HG02884 (cell line): Measurements from ENCODE around the gene C17orf67.
A peak's percentile ranks its signal among the peaks of the same experiment; 100 is the strongest.

ENCODE experiments used
- ATAC-seq: cut with Tn5 transposase; IDR thresholded peaks from one replicate; pipeline ENCODE4 v1.9.1; 2021; ENCODE audit warnings: mild to moderate bottlenecking, moderate library complexity; ENCODE audit not compliant: unreplicated experiment

Gene C17orf67

DNA sequence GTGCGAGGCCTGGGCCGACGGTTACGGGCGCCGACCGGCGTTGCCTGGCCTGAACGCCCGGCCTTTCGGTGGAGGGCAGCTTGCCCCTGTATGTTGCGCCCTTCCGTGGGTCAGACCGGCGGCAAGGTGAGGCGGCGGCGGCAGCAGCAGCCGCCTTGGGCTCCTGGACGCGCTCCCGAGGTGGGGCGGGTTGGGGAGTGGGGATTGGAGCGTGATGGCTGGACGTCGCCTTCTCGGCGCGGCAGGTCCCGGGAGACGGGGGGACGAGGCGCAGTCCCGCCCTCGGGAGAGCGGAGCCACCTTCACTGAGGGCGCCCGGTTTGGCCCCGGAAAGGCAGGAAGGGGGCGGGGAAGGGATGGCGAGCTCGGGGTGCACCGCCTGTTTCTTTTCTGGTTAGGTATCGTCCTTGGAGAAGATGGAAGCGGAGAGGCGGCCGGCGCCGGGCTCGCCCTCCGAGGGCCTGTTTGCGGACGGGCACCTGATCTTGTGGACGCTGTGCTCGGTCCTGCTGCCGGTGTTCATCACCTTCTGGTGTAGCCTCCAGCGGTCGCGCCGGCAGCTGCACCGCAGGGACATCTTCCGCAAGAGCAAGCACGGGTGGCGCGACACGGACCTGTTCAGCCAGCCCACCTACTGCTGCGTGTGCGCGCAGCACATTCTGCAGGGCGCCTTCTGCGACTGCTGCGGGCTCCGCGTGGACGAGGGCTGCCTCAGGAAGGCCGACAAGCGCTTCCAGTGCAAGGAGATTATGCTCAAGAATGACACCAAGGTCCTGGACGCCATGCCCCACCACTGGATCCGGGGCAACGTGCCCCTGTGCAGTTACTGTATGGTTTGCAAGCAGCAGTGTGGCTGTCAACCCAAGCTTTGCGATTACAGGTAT is 902 bp upstream of the C17orf67 start:
- ATAC-seq = peak; percentile 26

DNA sequence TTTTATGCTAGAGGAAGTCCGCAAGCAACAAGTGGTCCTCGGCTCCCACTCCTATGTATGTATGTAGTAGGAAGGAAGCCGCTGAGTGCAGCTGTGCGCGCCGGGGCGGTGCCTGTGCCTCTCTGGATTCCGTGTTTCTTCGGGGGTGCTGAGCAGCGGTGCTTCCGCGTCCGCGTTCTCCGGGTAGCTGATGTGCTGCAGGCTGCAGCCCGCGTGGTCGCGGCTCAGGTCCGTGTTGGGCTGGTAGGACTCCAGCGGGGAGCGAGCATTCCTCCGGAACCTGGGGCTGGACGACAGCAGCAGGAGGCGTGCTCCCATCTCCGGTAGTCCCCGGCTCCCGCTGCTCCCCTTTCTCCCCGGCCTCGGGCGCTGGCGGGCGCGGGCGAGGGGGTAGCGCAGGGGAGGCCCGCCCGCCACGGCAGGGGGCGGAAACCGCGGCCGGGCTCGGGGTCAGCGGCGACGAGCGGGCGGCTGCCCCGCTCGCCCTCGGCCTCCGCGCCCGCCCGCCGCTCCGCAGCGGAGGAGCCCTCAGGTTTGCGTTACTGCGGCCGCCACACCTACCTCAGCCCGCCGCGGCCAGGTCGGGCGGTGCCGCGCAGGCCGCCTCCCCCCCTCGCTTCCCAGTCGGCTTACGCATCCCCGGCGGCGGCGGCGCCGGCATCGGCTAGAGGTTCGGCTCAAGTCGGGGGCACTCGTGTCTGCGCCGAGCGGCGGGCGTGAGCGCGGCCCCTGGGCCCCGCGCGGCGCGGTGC is 487 bp downstream of the C17orf67 start:
- peak; percentile 40 for ATAC-seq

DNA sequence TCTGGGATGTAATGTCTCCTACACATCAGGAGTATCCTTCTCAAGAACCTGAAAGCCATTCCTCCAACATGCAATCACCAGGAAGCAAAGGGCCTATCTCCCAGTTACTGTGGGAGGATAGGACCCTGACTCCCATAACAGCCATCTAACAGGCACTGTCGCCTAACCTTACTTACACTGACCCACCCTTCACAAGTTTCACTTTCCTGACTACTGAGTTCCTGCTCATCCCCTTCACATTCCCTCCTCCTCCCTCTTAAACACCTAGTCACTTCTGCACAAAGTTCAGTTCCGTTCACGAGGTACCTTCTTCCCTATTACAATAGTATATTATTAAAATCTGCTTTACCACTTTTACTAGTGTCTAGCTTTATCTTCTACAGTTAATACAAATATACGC is 1.3 kb downstream of the C17orf67 start:
- ATAC-seq = no peak

DNA sequence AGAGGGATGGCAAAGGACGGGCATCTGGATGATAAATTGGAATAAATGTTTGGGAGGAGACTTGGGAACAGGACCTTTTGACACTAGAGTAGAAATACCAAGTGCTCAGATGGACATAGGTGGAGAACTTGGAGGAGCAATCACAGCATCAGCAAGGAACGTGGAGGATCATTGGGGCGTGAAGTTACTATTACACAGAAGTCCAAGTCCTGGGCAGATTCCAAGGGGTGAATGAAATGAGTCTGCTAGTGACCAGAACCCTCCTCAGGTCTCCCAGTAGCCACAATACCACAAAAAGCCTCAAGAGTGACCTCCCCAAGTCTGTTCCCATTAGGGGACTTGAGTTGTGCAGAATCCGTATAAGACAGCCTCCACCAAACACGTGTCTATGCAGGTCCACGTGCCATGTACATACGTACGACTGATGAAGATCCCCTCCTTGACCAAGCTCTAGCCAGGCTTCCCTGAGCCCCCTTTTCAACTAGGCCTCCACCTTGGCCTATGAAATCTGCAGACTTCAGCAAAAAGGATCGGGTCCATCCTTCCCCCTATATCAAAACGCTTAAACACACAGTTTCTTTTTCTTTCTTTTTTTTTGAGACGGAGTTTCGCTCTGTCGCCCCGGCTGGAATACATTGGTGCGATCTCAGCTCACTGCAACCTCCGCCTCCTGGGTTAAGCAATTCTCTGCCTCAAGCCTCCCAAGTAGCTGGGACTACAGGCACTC is 2.2 kb downstream of the C17orf67 start:
- ATAC-seq = no peak

DNA sequence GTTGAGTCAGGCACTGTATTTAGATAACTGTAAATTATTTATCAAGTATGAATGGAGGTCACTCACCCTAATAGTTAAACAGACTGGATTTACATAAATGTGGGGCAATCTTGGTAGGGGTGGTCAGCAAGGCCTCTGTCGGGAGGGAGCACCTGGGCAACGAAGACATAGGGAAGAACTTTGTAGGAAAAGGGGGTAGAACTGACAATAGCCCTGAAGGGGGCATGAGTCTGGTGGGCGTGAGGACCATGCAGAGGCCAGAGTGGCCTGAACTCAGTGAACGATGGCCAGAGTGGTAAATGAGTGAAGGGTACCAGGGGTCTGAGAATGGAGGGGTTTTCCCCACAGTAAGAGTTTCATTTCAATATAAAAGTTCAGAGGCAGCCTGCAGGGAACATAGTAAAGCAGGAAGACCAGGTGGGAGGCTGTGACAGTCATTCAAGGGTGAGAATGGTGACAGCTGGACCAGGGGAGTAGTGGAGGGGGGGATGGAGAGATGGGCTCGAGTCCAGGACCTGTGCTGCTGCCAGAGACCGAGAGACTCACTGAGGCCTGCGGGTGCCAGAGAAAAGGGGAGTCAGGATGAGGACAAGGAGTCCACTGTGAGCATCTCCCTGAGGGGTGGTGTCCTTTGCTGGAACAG is 2.9 kb downstream of the C17orf67 start:
- no peak for ATAC-seq

DNA sequence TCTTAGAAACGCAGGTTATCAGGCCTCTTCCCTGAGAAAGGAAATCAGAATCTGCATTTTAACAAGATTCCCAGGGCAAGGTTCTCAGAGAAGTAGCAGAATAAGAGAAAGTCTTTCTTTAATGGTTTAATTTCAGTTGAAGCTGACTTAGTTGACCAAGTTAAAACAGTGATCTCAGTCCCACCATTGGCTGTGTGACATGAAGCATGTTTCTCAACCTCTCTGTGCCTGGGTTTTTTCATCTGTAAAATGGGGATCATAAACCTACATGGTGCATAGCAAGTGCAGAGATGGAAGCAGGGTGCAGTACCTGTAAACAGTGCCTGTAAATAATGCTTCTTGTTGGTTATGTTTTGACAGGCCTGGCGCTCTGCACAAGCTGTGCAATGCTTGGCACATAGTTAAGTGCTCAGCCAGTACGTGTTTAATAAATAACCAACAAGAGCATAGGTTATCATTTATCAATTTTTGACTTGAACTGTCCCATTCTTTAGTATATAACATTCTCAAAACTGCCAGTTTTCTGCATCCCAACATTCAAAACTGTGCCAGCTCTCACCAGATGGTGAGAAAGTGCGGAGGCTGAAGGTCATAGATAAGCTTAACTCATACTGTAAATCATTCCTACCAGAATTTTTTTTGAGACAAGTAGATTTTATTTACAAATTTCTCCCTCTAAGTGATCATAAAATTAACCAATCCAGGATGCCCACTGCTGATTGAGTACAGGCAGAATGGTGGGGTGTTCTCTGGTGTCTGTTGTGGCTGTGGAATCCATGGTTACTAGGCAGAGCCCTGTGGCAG is 6.9 kb downstream of the C17orf67 start:
- ATAC-seq = no peak

DNA sequence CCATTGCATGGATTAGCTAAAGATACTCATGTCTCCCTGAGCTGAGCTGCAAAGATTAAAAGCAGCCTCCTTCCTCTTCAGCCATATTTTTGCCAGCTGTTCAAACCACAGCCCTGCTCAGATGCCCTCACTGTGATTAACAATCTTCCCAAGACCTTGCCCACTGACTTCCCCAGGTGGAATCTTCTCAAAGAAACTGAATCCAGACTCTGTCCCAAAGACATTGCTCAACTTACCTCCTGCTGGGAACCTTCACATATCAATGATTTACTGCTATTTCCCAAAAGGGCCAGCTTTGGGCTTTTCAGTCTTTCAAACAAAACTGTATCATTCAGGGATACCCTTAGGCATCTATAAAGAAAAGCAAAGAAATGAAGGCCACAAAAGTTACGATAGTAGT is 9.2 kb downstream of the C17orf67 start:
- no peak for ATAC-seq

DNA sequence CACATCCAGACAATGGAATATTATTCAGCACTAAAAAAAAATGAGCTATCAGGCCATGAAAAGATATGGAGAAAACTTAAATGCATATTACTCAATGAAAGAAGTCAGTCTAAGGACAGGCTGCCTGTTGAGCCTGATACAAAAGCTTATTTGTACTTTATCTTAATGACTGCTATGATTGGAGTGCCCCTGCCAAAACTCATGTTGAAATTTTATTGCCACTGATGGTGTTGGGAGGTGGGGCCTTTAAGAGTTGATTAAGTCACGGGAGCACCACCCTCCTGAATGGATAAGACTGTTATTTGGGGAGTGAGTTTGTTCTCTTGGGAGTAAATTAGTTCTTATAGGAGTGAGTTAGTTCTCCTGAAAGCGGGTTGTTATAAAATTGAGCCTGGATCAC is 9.9 kb downstream of the C17orf67 start:
- no peak for ATAC-seq

DNA sequence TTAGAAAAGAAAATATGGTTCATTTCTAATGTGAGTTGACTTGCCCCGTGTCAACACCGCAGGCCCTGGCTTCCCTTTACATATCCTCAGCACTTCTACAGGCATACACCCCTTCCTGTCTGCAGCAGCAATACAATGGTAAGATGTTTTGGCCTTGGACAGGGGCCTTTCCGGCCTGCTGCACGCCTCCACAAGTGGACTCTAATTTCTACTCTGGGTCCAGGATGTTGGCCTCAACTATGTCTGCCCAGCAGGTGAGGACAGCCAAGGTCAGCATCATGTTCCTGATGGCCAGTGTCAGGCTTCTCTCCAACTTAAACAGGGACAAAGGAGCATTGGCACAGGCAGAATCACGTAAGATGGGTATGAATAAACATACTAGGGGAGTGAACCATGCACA is 11.0 kb downstream of the C17orf67 start:
- no peak for ATAC-seq

DNA sequence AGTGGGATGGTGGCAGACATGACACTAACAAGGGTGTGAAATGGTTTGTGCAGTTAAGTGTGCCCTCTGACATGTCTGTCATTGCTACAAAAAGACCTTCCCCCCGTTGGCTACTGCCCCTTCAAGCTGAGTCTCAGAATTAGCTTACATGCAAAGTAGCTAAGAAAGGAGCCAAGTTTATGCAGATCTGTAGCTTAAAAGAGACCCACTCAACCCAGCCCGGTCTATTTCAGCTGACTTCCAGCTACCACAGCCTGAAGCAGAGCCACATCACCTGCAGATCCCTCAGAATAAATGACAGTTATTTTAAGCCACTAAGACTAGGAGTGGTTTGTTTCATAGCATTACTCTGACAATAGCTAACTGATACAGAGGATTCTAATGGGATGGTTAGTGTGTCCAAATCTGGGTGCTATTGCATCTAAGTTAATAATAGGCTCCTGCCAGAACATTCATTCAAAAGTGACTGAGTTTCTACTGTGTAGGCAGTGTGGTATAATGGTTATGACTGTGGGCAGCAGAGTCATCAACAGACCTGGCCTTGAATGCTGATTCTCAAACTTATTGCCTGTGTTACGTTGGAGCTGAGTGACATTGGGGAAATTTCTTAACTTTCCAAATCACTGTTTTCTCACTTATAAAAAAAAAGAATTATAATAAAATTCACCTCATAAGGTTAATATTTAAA is 11.7 kb downstream of the C17orf67 start:
- ATAC-seq = no peak

DNA sequence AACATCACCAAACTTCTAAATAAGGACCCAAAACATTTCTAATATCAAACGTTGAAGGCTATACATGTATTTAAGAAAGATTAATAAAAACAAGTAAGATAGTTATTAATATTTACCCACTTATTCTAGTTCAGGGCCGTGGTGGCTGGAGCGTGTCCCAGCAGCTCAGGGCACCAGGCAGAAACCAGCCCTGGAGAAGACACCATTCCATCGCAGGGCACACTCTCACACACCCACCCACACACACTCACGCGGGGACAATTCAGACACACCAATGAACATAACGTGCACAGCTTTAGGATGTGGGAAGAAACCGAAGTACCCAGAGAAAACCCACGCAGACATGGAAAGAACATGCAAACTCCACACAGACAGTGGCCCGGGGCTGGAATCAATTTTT is 13.5 kb downstream of the C17orf67 start:
- ATAC-seq = no peak

DNA sequence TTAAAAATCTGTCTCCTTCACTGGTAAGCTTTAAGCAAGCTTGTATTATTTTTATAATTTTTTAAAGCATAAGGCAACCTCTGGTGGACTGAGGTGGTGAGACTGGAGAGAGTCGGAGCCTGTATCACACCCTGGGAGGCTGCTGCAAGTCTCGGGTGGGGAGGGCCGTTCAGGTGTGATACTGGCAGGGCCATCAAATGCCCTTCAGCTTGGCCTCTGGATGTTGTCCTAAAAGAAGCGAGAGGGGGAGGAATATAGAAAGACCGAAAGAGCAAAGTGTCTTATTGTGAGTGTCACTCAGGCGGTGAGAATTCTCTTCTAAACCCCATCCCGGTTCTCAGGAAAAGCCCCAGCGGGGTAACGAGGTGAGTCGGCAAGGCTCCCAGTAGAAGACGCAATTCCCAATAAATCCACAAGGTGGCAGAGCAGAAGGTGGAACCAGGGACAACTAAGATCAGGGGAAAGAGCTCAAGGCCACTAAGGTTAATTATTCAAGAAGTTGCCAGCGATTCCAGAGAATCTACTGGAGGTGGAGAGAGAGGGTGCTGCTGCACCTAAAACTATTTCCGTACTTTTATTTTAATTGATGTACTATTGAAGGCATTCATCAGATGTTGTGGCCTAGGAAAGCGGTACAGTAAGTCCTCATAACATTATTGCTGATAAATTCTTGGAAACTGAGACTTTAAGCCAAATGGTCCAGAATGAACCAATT is 14.1 kb downstream of the C17orf67 start:
- ATAC-seq = peak; percentile 65

DNA sequence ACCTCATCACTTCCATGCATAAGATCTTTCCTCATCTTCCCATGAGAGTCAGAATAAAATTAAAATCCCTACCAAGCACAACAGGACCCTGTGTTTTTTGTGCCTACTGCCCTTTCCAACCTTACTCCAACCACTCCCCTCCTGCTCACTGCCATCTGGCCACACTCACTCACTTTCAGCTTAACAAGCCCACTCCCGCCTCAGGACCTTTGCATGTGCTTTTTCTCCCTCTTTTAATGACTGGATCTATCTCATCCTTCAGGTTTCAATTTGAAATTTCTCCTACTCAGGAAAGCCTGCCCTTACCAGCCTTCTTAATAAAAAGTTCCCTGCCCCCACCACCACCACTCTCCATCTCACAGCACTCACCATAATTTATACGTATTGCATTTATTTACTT is 14.7 kb downstream of the C17orf67 start:
- no peak for ATAC-seq

DNA sequence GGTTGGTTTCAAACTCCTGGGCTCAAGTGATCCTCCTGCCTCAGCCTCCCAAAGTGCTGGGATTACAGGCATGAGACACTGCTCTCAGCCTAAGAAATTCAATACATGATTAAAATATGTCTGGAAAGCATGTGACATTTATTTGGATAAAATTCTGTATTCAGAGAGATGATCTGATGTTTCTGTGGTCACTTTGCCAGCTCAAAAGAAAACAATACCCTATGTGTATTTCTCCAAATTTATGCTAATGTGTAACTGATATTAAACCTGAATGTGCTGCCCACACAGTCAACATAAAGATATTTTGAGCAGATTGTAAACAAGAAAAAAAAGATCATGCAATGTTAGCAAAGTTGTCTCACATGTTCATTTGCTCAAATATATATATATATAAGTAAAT is 16.7 kb downstream of the C17orf67 start:
- no peak for ATAC-seq

DNA sequence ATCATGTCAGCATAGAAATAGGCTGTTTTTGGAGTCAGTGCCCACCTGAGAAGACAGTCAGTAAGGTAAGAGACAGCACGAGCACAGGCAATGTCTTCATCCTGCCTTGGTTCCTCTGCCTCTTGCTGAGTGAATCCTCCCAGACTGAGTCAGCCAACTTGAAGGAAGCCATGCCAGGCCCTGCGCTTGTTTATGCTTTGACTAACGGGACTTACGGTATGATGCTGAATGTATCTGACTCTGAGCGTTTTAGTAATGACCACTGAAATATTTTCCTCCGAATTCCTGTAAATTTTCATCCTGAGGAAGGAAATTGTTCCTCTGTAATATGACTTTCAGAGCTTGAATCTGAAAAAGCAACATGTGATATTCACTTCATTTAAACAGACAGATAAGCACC is 18.0 kb downstream of the C17orf67 start:
- no peak for ATAC-seq

DNA sequence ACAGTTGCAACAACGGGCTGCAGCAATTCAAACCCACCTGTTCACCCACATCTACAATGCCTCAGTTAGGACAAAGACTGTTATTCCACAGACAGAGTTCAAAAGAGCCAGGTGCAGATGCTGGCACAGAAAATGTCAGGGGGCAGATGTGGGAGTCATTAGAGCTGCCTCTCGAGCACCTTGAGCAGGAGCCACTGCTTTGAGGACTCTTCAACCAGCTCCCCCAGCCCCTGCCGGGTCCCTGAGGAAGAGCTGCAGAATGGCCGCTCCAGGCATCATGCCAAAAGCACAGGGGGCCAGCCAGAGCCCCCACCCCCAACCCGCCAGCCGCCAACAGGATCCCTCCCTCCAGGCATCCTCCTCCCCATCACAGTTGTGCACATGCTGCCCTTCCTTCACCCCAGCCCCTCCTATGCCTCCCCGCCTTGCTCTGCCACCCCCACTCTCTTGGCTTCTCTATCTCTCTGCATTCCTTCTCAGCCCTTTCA is 20.8 kb downstream of the C17orf67 start:
- ATAC-seq = no peak

DNA sequence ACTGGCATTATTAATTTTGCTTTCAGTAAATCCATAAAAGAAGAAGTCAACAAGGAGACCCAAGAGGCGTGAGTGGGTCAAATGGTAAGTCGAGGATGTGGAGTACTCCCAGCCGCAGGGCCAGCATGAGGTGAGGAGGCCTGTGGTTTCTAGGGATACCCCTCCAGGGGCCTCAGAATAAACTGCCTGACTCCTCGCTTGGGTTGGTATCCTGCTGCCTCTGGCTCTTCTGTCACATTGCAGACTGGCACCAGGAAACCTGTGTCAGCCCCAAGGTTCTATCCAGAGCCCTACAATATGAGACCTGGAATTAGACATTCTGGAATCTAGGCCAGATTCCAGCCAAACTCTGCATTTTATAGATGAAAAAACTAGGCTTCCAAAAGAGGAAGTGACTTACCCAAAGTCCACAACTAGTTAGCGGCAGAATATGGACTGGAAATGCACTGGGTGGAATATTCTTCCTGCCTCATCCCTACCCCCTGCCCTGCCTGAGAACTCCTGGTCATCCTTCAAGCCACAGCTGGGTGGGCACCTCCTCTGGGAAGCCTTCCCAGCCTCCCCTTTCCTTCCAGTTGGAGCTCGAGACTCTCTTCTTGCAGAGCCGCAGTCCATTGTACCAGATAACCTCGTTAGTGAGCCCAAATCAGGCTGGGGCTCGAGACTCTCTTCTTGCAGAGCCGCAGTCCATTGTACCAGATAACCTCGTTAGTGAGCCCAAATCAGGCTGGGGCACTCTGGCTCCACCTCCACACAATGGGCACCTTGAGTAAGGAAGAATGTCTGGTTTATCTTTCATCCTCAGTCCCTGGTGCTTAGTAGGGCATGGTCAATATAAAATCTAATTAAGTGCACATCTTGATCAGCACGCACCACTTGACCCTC is 22.6 kb downstream of the C17orf67 start:
- no peak for ATAC-seq

DNA sequence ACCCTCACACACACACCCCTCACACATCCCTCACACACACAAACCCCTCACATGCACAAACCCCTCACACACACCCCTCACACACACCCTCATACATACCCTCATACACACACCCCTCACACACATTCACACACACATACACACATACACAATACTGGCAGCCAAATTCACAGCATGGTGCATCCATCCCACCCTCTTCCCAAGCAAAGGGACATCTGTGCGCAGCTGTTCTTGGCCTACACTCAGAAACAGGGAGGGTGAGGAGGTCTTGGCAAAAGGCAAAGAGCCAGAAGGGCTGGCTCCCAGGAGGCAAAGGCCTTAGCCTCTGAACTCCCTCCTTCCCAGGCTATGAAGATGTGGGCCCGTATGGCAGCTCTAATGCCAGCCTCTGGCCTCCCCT is 23.4 kb downstream of the C17orf67 start:
- no peak for ATAC-seq
